WERI-Rb-1 (cell line): ENCODE results near the gene NDUFA12.
"Not testable (repeated sequence)": the region's sequence is repeated elsewhere in the genome, so short reads cannot be mapped to it uniquely, and the experiment has no call there.

Experiments used
- DNase-seq: peaks from one replicate; pipeline ENCODE4 v3.0.0-alpha.2; 2020
- H3K27ac ChIP-seq: fragments of 250-450 bp; sonication (Bioruptor Pico); 2 replicates; pipeline ENCODE4 v1.5.1; 2020; ENCODE audit warnings: mild to moderate bottlenecking, moderate library complexity
- H3K27me3 ChIP-seq: fragments of 250-450 bp; sonication (Bioruptor Pico); 2 replicates; pipeline ENCODE4 v1.5.1; 2021; ENCODE audit warnings: mild to moderate bottlenecking, low read depth, moderate library complexity; ENCODE audit not compliant: insufficient read depth, severe bottlenecking
- H3K36me3 ChIP-seq: fragments of 250-450 bp; sonication (Bioruptor Pico); 2 replicates; pipeline ENCODE4 v1.5.1; 2020; ENCODE audit warnings: mild to moderate bottlenecking, moderate library complexity
- H3K4me3 ChIP-seq: 2 replicates; pipeline ENCODE4 v1.5.1; 2011; ENCODE audit warnings: low read depth, mild to moderate bottlenecking, control low read depth, low read length
- H3K9me3 ChIP-seq: fragments of 250-450 bp; sonication (Bioruptor Pico); 2 replicates; pipeline ENCODE4 v1.5.1; 2021; ENCODE audit warnings: mild to moderate bottlenecking, moderate library complexity; ENCODE audit not compliant: severe bottlenecking
- CTCF ChIP-seq: IDR thresholded peaks from 2 replicates; pipeline ENCODE4 v1.5.1; 2011; ENCODE audit warnings: low read depth, mild to moderate bottlenecking, control low read depth, inconsistent platforms, low read length

The NDUFA12 gene

GRCh38 chr12:94988471-94988870, 15.0 kb downstream of the NDUFA12 start:
- Histone ChIP-seq H3K9me3 (no peaks in the 10 kb centered on the region), H3K36me3 (peaks cover 10% of the 10 kb centered on the region), H3K27ac (no peak overlapping the region), H3K4me3 (no peak overlapping the region), H3K27me3 (no peaks in the 10 kb centered on the region)
- no peak for TF ChIP-seq CTCF
- no peak for DNase-seq

GRCh38 chr12:94987801-94988200, 15.7 kb downstream of the NDUFA12 start:
- TF ChIP-seq CTCF, result no peak
- H3K4me3 ChIP-seq, result no peak overlapping the region
- H3K27me3 ChIP-seq, result no peaks in the 10 kb centered on the region
- H3K9me3 ChIP-seq, result no peaks in the 10 kb centered on the region
- DNase-seq, result no peak
- no peak overlapping the region for H3K27ac ChIP-seq
- peaks cover 10% of the 10 kb centered on the region for H3K36me3 ChIP-seq

GRCh38 chr12:94987076-94987669, 16.3 kb downstream of the NDUFA12 start:
- H3K27ac ChIP-seq, result no peak overlapping the region
- H3K4me3 ChIP-seq, result no peak overlapping the region
- TF ChIP-seq CTCF, result no peak
- no peak for DNase-seq
- no peaks in the 10 kb centered on the region for H3K27me3 ChIP-seq
- peaks cover 5% of the 10 kb centered on the region; the same call in 1 of the 2 replicates for H3K36me3 ChIP-seq
- no peaks in the 10 kb centered on the region for H3K9me3 ChIP-seq

- not testable (repeated sequence) for DNase-seq, H3K9me3 ChIP-seq, H3K27ac ChIP-seq, H3K27me3 ChIP-seq, H3K36me3 ChIP-seq, H3K4me3 ChIP-seq
Measured at GRCh38 chr12:94985099-94985498, 18.4 kb downstream of the NDUFA12 start.

- Histone ChIP-seq H3K9me3 (no peaks in the 10 kb centered on the region), H3K36me3 (peaks cover 3% of the 10 kb centered on the region; the same call in 1 of the 2 replicates), H3K27ac (no peak overlapping the region), H3K4me3 (no peak overlapping the region), H3K27me3 (no peaks in the 10 kb centered on the region)
- DNase-seq, result no peak
- no peak for TF ChIP-seq CTCF
Measured at GRCh38 chr12:94983321-94983720, 20.2 kb downstream of the NDUFA12 start.

- Histone ChIP-seq H3K36me3 (no peaks in the 10 kb centered on the region), H3K27me3 (no peaks in the 10 kb centered on the region), H3K4me3 (no peak overlapping the region), H3K9me3 (no peaks in the 10 kb centered on the region), H3K27ac (no peak overlapping the region)
- DNase-seq, result no peak
- no peak for TF ChIP-seq CTCF
Measured at GRCh38 chr12:94982456-94982855, 21.0 kb downstream of the NDUFA12 start.
